Sigmoid colon (tissue), 4 donors: ENCODE measurements around the gene C3orf22.

Experiments
- CTCF ChIP-seq, 4 experiments: fragments of 450-650 bp in 3 of 4; fragments of 200-600 bp in 1 of 4; IDR thresholded peaks; one replicate each; pipeline ENCODE4 v1.5.1; 2016 to 2019; ENCODE audit warnings: antibody characterized with exemption in 4 of 4, mild to moderate bottlenecking in 3 of 4, moderate library complexity in 2 of 4
- EP300 ChIP-seq, 4 donors: sonication (generic); formaldehyde crosslinking; IDR thresholded peaks; one replicate each; pipeline ENCODE4 v1.6.1; 2017; ENCODE audit warnings: antibody characterized with exemption in 4 of 4
- POLR2A ChIP-seq, 2 donors: fragments of 450-650 bp; IDR thresholded peaks; one replicate each; pipeline ENCODE4 v1.6.1; 2016; ENCODE audit warnings: antibody characterized with exemption in 2 of 2, mild to moderate bottlenecking in 2 of 2, moderate library complexity in 2 of 2
- POLR2AphosphoS5 ChIP-seq, 4 donors: sonication (generic); formaldehyde crosslinking; IDR thresholded peaks; one replicate each; pipeline ENCODE4 v1.6.1; 2017; ENCODE audit warnings: antibody characterized with exemption in 4 of 4

- TF ChIP-seq CTCF (IDR thresholded peaks at IDR 0.05) (no peak), EP300 (IDR thresholded peaks at IDR 0.05) (no peak), POLR2A (IDR thresholded peaks at IDR 0.05) (no peak), POLR2AphosphoS5 (IDR thresholded peaks at IDR 0.05) (no peak)
Measured at GRCh38 chr3:126528419-126528799, 30.3 kb downstream of the C3orf22 start.
